GM12801 (cell line): Measurements from ENCODE around the gene CRIM1.

Source experiments
- CTCF ChIP-seq: IDR thresholded peaks from one replicate; pipeline ENCODE4 v1.5.1; 2011; ENCODE audit warnings: control low read depth; ENCODE audit not compliant: insufficient read length; ENCODE audit errors: extremely low read depth

The CRIM1 gene

GRCh38 chr2:36360834-36361233, 5.3 kb downstream of the CRIM1 start:
- no peak for TF ChIP-seq CTCF

DNA sequence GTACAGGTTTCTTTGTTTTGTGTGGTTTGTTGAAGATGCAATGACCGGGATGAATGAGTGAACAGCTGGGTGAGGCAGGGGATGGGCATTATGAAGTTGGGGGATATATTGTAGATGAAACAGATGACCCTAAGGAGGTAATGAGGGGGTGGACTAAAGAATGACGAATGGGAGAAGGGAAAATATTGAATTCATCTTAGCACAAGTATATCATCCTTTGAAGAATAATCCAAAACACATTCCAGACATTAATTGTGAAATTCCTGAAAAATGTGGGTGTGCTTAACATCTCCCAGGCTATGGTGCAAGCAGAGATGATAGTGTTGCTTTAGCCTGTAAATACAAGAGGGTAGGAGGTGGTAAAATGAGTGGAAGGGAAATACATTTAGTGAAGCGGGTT, 5.8 kb downstream of the CRIM1 start:
- no peak for TF ChIP-seq CTCF

DNA sequence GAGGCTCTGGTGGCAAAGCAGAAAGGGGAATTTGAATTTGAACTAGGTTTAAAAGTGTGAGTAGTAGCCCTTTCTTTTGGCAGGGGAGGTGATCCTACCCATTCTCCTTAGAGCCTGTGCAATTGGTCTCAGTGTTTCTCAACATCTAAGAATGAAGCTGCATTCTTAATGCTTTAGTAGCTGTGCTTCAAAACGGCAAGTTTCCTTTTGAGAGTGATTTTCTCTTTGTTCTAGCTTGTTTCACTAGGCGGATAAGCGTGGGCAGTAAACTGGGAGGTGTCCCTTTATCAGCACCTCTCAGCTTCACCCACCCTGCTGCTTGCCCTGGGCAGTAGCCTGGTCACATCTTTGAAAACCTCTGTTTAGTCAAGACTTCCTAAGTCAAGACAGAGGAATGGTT, 6.7 kb downstream of the CRIM1 start:
- no peak for TF ChIP-seq CTCF

- no peak for TF ChIP-seq CTCF
Observed at GRCh38 chr2:36366491-36367120, 11.0 kb downstream of the CRIM1 start.

- TF ChIP-seq CTCF: no peak
Observed at GRCh38 chr2:36367486-36367885, 11.9 kb downstream of the CRIM1 start.

DNA sequence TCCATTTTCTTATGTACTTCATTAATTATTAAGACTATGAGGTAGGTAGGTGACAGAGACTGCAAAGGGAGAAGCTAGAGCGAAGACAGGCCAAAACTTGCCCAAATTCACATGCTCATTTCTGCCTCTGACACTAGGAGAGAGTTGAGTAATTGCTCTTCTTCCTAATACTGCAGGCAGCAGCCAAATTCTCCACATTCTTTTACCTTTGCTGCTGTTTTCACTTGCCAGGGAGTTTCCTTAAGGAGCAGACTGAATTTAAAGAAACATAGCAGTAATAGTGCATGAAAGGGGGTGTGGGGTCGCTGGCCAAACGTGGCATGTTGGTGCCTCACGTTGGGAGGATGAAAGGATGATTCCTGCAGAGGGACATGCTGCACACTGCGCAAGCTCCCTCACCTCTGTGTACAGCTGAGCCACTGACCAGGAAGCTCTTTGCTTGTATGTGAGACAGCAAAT, 12.3 kb downstream of the CRIM1 start:
- TF ChIP-seq CTCF: no peak

DNA sequence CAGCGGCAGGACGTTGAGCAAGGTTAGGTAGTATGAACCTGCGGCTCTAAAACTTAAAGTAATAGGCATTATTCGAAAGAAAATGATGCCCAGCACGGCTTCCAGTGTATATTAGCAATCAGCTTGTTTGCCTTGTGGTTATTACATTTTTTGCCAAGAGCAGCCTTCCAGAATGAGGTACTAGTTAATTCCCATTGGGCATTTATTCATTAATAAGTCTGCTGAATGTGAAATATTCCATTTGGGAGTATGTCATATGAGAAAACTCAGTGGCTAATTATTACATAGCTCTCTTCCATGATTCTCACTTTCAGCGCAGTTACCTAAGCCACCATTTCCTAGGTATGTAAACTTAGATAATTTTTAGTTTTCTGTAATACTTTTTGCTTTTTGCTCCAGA, 12.9 kb downstream of the CRIM1 start:
- TF ChIP-seq CTCF: no peak
